Lung microvascular endothelial cell (primary cell): ENCODE measurements around the gene TRMT61A. TPM values are rescaled to one million over a fixed set of nuclear protein-coding genes. Genes with fewer than 3 reads are reported as not detected.

Experiments used
- DNase-seq, 2 donors: peaks; one replicate each; pipeline versions ENCODE4 v3.0.0 to v3.0.0-alpha.2; 2010; ENCODE audit warnings: low read depth in 2 of 2
- total RNA-seq: library from RNA; depleted of rRNA; stranded (reverse); fragments of >200 nt; gene quantifications from 2 replicates; pipeline ENCODE4 v1.2.1, GENCODE V29; 2014

TRMT61A gene
- total RNA-seq, 1 donor from 2014 or later: 5.4 TPM

DNA sequence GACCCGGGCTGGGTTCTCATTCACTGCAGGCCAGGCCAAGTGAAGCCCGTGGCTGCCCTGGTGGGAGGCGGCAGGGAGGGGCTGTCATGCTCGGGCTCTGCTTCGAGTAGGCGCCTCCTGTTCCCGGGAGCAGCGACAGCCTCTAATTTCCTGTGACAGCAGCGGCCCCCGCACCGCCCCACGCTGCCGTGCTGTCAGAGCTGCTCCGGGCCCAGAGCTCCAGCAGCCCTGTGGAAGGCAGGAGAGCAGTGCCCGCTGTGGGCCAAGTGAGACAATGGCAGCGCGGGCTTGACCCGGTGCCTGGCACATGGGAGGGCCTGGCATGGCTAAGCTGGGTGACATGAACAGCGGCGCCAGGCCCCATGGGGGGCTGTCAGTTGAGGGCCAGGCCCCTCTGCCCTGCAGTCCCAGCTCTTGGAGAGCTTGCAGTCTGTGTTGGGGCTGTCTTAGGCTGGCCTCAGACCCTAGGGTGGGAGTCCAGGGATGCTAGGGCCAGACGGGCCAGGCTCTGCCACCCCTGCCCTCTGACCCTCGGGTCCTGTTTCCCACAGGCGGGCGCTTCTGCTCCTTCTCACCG lies 5.1 kb downstream of the TRMT61A start:
- DNase-seq: no peak

- no peak for DNase-seq
Observed at GRCh38 chr14:103534576-103535061, 5.6 kb downstream of the TRMT61A start.

- DNase-seq: no peak
Observed at GRCh38 chr14:103535081-103535890, 6.3 kb downstream of the TRMT61A start.

DNA sequence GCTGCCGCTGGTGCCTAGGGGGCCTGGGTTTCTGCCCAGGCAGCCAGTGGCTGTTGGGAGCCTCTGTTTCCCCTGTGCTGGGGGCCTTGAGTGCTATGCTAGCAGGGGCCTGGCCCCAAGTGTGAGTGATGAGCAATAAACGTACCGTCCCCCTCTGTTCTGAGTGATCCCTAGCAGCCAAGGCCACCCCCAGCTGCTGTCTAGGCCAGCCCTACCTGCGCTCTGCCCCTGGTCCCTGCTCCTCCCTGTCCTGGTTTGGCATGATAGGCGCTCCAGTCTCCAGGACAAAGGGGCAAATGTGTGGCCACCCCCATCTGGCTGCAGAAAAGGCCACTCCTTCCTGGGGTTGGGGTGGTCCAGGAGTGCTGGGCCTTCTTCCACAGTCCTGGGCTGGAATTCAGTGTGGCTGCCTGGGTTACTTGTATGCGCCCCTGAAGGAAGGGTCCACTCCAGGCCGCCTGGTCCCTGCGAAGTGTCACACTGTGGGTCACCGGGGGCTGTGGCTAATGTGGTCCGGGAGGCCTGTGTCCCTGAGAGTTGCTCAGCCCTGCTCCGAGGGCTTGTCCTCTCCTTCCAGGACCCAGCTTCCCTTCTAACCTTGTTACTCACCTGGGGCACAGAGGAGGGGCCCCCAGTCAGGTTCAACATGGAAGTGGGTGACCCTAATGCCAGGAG lies 7.0 kb downstream of the TRMT61A start:
- DNase-seq: no peak

GRCh38 chr14:103536693-103537092 lies 7.7 kb downstream of the TRMT61A start:
- DNase-seq: no peak

DNA sequence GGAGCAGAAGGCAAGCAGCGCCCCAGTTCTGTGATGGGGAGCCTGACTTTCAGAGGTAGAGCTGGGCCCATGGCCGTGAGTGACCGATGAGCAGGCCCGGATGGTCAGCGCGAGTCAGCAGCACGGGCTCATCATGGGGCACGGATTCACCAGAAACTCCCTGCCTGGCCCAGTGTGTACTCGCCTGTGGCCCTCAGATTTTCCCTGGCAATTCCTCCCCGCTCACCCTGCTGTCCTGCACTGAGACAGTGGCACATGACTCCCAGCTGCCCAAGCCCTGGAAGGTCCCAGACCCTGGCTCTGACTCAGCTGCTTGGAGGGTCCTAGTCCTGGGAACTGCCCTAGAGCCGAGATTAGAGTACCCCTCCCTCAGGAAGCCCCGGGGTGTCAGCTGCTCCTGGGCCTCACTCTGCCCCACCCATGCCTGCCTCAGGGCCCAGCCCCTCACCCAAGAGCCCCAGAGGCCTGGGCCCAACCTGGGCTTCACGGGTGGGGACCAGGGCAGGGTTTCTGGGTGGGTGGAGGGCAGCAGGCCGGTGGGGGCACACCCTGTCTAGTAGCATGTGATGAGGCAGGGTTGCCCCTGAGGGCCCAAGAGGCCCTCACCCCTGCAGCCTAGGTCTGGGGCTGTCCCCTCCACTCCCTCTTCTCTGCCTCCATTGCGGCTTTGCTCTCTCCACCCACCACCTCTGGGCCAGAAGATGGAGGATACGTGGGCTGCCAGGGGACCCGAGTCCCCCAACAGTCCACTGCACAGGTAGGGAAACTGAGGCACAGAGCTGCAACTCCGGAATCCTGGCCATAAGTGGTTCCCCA lies 8.4 kb downstream of the TRMT61A start:
- no peak for DNase-seq

DNA sequence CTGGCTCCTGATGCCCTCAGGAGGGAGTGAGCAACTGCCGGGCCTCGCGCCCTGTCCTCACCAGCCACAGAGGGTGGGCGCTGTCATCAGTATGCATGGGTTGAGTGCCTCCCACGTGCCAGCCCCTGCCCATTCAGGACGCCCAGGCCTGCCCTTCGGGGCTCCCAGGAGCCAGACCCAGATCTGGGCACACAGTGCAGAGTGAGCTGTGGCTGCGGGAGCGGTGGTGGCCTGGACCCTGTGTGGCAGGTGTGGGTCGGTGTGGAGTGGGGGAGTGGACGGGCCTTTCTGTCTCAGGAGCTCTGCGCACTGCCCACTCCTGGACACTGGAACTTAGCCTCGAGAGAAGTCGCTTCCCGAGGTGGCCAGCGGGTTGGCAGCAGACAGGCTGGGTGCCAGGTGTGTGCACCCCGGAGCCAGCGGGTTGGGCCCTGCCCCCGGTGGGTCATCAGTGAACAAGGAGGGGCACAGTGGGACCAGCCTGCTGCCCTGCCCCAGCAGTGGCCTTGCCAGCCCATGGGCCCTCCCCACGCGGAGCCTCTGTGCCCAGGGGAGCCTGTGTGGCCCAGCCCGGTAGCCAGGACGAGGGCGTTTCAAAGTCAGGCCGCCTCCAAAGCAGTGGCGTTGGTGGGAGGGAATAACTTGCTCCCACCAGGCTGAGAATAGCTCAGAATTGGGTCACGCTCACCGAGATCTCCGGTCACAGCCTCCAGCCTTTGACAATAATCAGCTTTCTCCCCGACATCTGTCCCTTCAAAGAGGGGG lies 9.5 kb downstream of the TRMT61A start:
- no peak for DNase-seq

GRCh38 chr14:103539056-103539825 lies 10.2 kb downstream of the TRMT61A start:
- DNase-seq: no peak

- DNase-seq: no peak
Observed at GRCh38 chr14:103540821-103541708, 12.1 kb downstream of the TRMT61A start.

- no peak for DNase-seq
Observed at GRCh38 chr14:103541709-103542604, 13.0 kb downstream of the TRMT61A start.

DNA sequence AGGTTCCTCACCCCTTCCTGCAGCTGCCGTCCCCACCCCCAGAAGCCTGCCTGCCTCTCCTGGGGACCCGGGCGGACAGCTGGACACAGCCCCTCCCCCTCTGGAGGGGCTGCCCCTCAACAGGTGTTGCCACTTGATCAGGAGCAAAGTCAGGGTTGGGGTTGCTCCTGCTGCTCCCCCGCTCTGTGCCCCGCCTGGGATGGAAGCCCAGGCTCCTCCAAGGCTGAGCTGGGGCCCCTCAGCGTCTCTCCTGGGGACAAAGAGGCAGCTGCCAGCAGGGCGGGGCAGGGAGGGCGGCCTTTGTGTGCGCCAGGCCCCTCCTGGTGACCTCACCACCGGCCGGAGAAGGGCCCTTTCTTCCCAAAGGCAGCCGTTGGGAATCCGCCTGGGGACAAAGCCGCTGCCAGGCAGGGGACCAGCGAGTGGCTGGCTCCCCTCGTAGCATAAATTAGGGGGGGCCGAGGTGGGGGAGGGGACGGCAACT lies 13.7 kb downstream of the TRMT61A start:
- no peak for DNase-seq

DNA sequence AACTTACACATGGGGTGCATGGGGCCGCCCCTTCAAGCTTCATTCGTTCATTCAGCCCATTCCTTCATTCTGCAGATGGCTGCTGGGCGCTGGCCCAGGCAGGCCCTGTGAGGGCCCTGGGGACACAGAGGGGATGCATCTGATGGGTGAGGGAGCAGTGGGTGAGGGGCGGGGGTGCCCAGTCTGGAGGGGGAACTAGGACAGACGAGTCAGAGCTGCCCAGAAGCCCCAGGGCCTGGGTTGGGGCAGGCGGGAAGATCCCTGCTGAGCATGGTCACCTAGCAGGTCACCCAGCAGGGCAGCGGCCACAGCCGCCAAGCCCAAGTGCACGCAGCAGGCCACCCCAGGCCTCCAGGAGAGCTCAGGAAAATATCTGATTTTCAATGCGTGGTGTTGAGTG lies 14.1 kb downstream of the TRMT61A start:
- no peak for DNase-seq

DNA sequence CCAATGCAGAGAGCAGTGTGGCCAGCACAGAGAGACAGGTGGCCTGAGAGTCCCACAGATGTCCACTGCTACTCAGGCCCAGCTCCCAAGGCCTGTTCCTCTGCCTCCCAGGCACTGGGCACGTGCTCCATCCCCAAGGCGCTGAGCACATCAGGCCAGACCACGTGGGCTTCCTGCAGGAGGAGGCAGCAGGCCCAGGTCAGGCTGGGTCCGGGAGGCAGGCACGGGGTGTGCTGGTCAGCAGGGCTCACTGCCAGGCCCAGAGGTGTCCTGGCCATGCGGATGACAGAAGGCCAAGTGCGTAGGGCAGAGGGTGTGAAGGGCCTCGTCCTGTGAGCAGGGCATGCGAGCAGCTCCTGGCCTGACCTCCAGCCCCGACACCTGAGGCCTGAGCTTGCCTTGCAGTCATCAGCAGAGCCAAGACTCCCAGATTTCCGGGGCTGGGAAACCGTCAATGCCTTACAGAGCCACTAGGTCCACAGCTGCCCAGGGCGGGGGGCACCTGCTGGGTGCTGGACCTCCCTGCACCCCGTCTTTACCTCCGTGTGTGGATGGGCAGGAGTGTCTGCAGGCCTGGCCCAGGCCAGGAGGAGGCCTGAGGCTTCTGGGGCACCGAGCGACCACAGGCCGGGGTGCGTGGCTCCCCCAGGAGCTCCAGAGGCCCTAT lies 14.9 kb downstream of the TRMT61A start:
- no peak for DNase-seq

DNA sequence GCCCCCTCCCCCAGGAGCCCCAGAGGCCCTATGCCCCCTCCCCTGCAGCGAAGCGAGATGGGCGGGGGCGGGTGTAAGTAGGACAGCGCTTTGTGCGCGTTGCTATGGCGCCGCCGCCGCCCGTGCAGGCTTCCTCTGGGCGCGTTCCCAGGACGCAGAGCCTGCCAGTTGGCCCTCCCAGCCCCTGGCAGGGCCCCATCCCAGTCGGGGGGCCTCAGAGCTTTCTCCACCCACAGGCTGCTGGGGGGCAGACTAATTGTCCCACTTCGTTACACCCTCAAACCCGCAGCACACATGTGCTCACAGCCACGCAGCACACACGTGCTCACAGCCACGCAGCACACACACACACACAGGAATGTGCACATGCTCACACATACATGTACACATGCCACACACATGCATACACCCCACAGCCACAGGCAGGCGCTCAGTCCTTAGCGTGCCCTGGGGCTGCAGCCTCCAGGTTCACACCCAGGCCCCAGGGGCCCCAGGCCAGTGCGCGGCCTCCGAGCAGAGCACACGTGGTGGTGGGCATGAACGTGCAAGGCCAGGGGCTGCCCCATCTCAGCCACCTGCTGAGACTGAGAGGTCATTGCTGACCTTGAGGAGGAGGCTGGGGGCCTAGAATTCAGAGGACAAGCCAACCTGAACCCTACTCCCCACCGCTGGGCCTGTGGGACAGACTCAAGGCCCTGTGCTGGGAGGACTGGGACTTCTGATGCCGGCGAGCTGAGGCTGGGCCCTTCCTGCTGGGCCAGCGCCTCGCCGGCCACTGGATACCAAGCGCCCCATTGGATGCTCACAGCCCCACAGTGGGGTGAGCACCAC lies 15.6 kb downstream of the TRMT61A start:
- peak in 1 of 2 donors; percentile 39 for DNase-seq

GRCh38 chr14:103545219-103545914 lies 16.4 kb downstream of the TRMT61A start:
- no peak for DNase-seq
